HG03045 (cell line): ENCODE measurements around the gene CYP24A1.

ENCODE experiments used
- ATAC-seq: cut with Tn5 transposase; IDR thresholded peaks from one replicate; pipeline ENCODE4 v1.9.1; 2021; ENCODE audit warnings: mild to moderate bottlenecking, moderate library complexity; ENCODE audit not compliant: unreplicated experiment

Gene CYP24A1

GRCh38 chr20:54116550-54117235 lies 57.1 kb downstream of the CYP24A1 start:
- ATAC-seq, result no peak

- no peak for ATAC-seq
Measured at GRCh38 chr20:54115172-54115854, 58.5 kb downstream of the CYP24A1 start.

GRCh38 chr20:54114109-54114508 lies 59.7 kb downstream of the CYP24A1 start:
- ATAC-seq, result no peak

GRCh38 chr20:54113566-54113965 lies 60.2 kb downstream of the CYP24A1 start:
- ATAC-seq, result no peak

GRCh38 chr20:54112221-54112884 lies 61.4 kb downstream of the CYP24A1 start:
- ATAC-seq, result no peak

GRCh38 chr20:54111460-54111859 lies 62.3 kb downstream of the CYP24A1 start:
- ATAC-seq, result no peak

- ATAC-seq, result no peak
Measured at GRCh38 chr20:54110457-54110856, 63.3 kb downstream of the CYP24A1 start.

- ATAC-seq, result no peak
Measured at GRCh38 chr20:54110041-54110440, 63.7 kb downstream of the CYP24A1 start.

- ATAC-seq, result no peak
Measured at GRCh38 chr20:54108817-54109216, 65.0 kb downstream of the CYP24A1 start.

- no peak for ATAC-seq
Measured at GRCh38 chr20:54108326-54108642, 65.5 kb downstream of the CYP24A1 start.

- no peak for ATAC-seq
Measured at GRCh38 chr20:54107600-54108325, 66.0 kb downstream of the CYP24A1 start.

GRCh38 chr20:54107181-54107580 lies 66.6 kb downstream of the CYP24A1 start:
- no peak for ATAC-seq

GRCh38 chr20:54106162-54106561 lies 67.6 kb downstream of the CYP24A1 start:
- no peak for ATAC-seq

GRCh38 chr20:54105653-54106052 lies 68.1 kb downstream of the CYP24A1 start:
- no peak for ATAC-seq

- ATAC-seq, result no peak
Measured at GRCh38 chr20:54104781-54105180, 69.0 kb downstream of the CYP24A1 start.

GRCh38 chr20:54103762-54104600 lies 69.8 kb downstream of the CYP24A1 start:
- ATAC-seq, result no peak
